Spinal cord (tissue), 10 donors: ENCODE measurements around the gene RFT1. TPM values are rescaled to one million over a fixed set of nuclear protein-coding genes. Genes with fewer than 3 reads are reported as not detected.

Experiments
- DNase-seq, 6 donors: peaks; one replicate each; pipeline versions ENCODE4 v3.0.0 to v3.0.0-alpha.2; 2013 to 2015; ENCODE audit warnings: low spot score in 6 of 6, low read depth in 4 of 6
- H3K27ac ChIP-seq: one replicate; pipeline ENCODE4 v1.5.1; 2013; ENCODE audit warnings: low read depth, low read length, control low read depth
- H3K27me3 ChIP-seq: one replicate; pipeline ENCODE4 v1.6.1; 2013; ENCODE audit warnings: low read length; ENCODE audit not compliant: control insufficient read depth, insufficient read depth
- H3K36me3 ChIP-seq: one replicate; pipeline ENCODE4 v1.6.1; 2013; ENCODE audit warnings: low read length; ENCODE audit not compliant: control insufficient read depth, insufficient read depth
- H3K4me1 ChIP-seq: one replicate; pipeline ENCODE4 v1.6.1; 2013; ENCODE audit warnings: low read length; ENCODE audit not compliant: control insufficient read depth, insufficient read depth
- H3K4me3 ChIP-seq: one replicate; pipeline ENCODE4 v1.5.1; 2013; ENCODE audit warnings: low read depth, low read length, control low read depth
- H3K9me3 ChIP-seq: one replicate; pipeline ENCODE4 v1.6.1; 2013; ENCODE audit warnings: low read length; ENCODE audit not compliant: control insufficient read depth, insufficient read depth
- WGBS: methylation state at CpG from one replicate; pipeline ENCODE4 v1.1.5; 2013; ENCODE audit warnings: missing lambda C conversion rate; ENCODE audit not compliant: insufficient coverage; 5-methylcytosine and 5-hydroxymethylcytosine counted together
- polyA plus RNA-seq, 2 donors: library from polyadenylated mRNA; unstranded; fragments of 120-200 nt; gene quantifications; one replicate each; pipeline ENCODE4 v1.2.1, GENCODE V29; 2013; ENCODE audit not compliant: insufficient read length in 2 of 2
- total RNA-seq, 2 donors: library from RNA; depleted of rRNA in 1 of 2; stranded (reverse); fragments of 120-200 nt in 1 of 2; fragments of >200 nt in 1 of 2; gene quantifications; one replicate each; pipeline versions ENCODE4 v1.2.3 to v1.2.4, GENCODE V29; 2013 to 2014
- donor health status: healthy.

RFT1 gene
- total and polyA plus RNA-seq, 4 donors = 10.8 to 18.3 (median 14.7) TPM

- DNase-seq = no peak
- 68% methylated on average over 3 of the region's 8 CpGs for WGBS
- H3K27ac ChIP-seq = no peak overlapping the region
- H3K4me3 ChIP-seq = no peak overlapping the region
- no peaks in the 10 kb centered on the region for H3K9me3 ChIP-seq
- peaks cover 23% of the 10 kb centered on the region for H3K4me1 ChIP-seq
- H3K36me3 ChIP-seq = peaks cover 15% of the 10 kb centered on the region
- no peaks in the 10 kb centered on the region for H3K27me3 ChIP-seq
These were observed 47.5 kb downstream of the RFT1 start for GRCh38 chr3:53082736-53083135.

DNA sequence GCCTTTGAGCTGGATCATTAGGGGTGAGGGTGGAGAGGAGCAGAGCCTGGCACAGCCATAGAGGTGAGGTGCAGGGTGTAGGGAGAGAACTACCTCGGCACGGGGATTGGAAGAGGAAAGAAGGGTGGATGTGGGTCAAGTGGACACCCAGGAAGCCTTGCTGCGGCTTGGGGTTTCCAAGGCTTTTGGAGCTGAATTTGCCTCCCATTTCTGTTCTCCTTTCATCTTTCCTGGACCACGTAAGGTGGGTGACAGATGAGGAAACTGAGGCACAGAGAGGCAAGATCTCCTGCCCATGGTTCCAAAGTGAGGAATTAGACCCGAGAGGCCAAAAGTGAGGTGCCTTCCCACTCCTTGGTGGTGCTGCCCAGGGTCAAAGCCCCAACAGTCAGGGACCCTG lies 48.9 kb downstream of the RFT1 start:
- DNase-seq = no peak
- no peak overlapping the region for H3K27ac ChIP-seq
- H3K4me3 ChIP-seq = no peak overlapping the region
- H3K36me3 ChIP-seq = peaks cover 11% of the 10 kb centered on the region
- peaks cover 27% of the 10 kb centered on the region for H3K4me1 ChIP-seq
- WGBS = 95% methylated on average over 3 of the region's 5 CpGs
- no peaks in the 10 kb centered on the region for H3K9me3 ChIP-seq
- H3K27me3 ChIP-seq = no peaks in the 10 kb centered on the region

GRCh38 chr3:53080612-53081205 lies 49.5 kb downstream of the RFT1 start:
- peaks cover 27% of the 10 kb centered on the region for H3K4me1 ChIP-seq
- no peaks in the 10 kb centered on the region for H3K27me3 ChIP-seq
- no peak for DNase-seq
- H3K9me3 ChIP-seq = no peaks in the 10 kb centered on the region
- H3K36me3 ChIP-seq = peaks cover 11% of the 10 kb centered on the region
- H3K27ac ChIP-seq = no peak overlapping the region
- H3K4me3 ChIP-seq = no peak overlapping the region
- 82% methylated on average over 4 of the region's 7 CpGs for WGBS

- Histone ChIP-seq H3K27ac (no peak overlapping the region), H3K27me3 (no peaks in the 10 kb centered on the region), H3K4me3 (no peak overlapping the region), H3K36me3 (peaks cover 8% of the 10 kb centered on the region), H3K4me1 (peaks cover 28% of the 10 kb centered on the region), H3K9me3 (no peaks in the 10 kb centered on the region)
- whole genome bisulfite sequencing = 79% methylated on average over 7 of the region's 12 CpGs
- DNase-seq = no peak
These were observed 50.3 kb downstream of the RFT1 start for GRCh38 chr3:53079791-53080555.

DNA sequence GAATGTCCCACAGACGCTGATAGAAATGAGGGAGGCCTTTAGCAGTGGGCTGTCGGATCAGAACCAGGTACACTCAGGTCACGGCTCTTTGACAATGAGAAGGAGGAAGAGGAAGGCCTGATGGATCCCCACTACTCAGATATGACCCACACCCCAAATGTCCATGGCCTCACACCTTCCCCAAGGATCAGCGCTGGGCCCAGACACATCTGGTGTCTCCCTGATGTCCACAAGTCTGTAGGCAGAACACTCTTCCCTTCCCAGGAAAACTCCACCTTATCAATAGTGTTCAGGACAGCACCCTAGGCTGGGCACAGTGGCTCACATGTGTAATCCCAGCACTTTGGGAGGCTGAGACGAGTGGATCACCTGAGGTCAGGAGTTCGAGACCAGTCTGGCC lies 51.1 kb downstream of the RFT1 start:
- peaks cover 28% of the 10 kb centered on the region for H3K4me1 ChIP-seq
- H3K27me3 ChIP-seq = no peaks in the 10 kb centered on the region
- no peak for DNase-seq
- H3K9me3 ChIP-seq = no peaks in the 10 kb centered on the region
- H3K4me3 ChIP-seq = no peak overlapping the region
- H3K27ac ChIP-seq = no peak overlapping the region
- peaks cover 5% of the 10 kb centered on the region for H3K36me3 ChIP-seq
- WGBS = 86% methylated on average over 4 of the region's 6 CpGs

GRCh38 chr3:53078656-53079055 lies 51.6 kb downstream of the RFT1 start:
- no peak for DNase-seq
- Histone ChIP-seq H3K27me3 (no peaks in the 10 kb centered on the region), H3K4me3 (no peak overlapping the region), H3K27ac (no peak overlapping the region), H3K9me3 (no peaks in the 10 kb centered on the region), H3K4me1 (peaks cover 28% of the 10 kb centered on the region), H3K36me3 (peaks cover 8% of the 10 kb centered on the region)
- WGBS = 93% methylated on average over 3 of the region's 3 CpGs

GRCh38 chr3:53077476-53078220 lies 52.6 kb downstream of the RFT1 start:
- Histone ChIP-seq H3K36me3 (peaks cover 11% of the 10 kb centered on the region), H3K27me3 (no peaks in the 10 kb centered on the region), H3K9me3 (no peaks in the 10 kb centered on the region), H3K27ac (no peak overlapping the region), H3K4me1 (peaks cover 34% of the 10 kb centered on the region), H3K4me3 (no peak overlapping the region)
- peak in 1 of 6 donors; percentile 4 for DNase-seq
- WGBS = 71% methylated on average over 7 of the region's 10 CpGs

DNA sequence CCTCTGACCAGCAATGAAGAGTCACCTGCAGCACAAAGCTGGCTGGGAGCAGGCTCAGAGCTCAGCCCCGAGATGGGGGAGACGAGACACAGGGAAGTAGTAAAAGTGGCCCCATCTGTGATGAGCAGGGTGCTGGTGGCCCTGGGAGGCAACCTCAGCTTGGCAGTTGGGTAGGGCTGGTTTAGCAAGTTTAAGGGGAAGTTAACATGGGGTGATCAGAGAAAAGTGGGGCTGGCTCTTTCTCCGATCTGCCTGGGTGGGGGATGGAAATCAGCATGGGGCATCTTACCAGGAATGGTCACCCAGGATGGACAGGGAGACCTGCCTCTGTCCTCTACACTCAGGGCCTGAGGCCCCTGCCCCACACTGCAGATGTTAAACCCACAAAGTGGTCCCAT lies 54.5 kb downstream of the RFT1 start:
- no peaks in the 10 kb centered on the region for H3K9me3 ChIP-seq
- 90% methylated on average over 3 of the region's 3 CpGs for WGBS
- peaks cover 42% of the 10 kb centered on the region for H3K4me1 ChIP-seq

GRCh38 chr3:53074761-53075742 lies 55.2 kb downstream of the RFT1 start:
- 75% methylated on average over 7 of the region's 9 CpGs for WGBS
- Histone ChIP-seq H3K4me3 (no peak overlapping the region), H3K27me3 (no peaks in the 10 kb centered on the region), H3K27ac (no peak overlapping the region), H3K36me3 (peaks cover 11% of the 10 kb centered on the region), H3K9me3 (no peaks in the 10 kb centered on the region), H3K4me1 (peaks cover 42% of the 10 kb centered on the region)
- DNase-seq = peak in 2 of 6 donors; percentile 42 to 87

More for the DNA sequence above, 54.5 kb downstream of the RFT1 start:
- Histone ChIP-seq H3K36me3 (peaks cover 11% of the 10 kb centered on the region), H3K27me3 (no peaks in the 10 kb centered on the region), H3K4me3 (no peak overlapping the region), H3K27ac (no peak overlapping the region)
- DNase-seq = no peak
